Tibial nerve (tissue), 4 donors: ENCODE measurements around the gene CDAN1. TPM values are rescaled to one million over a fixed set of nuclear protein-coding genes. Genes with fewer than 3 reads are reported as not detected.

ENCODE experiments used
- DNase-seq, 2 donors: peaks; one replicate each; pipeline ENCODE4 v3.0.0-alpha.2; 2019; ENCODE audit warnings: low spot score in 2 of 2
- H3K27ac ChIP-seq, 4 donors: fragments of 200-600 bp; sonication (generic) in 3 of 4; one replicate each; pipeline ENCODE4 v1.5.1; 2017 to 2019; ENCODE audit warnings: mild to moderate bottlenecking in 1 of 4
- H3K27me3 ChIP-seq, 2 donors: fragments of 200-600 bp; sonication (generic) in 1 of 2; one replicate each; pipeline versions ENCODE4 v1.5.1 to v1.6.0; 2017 to 2019
- H3K36me3 ChIP-seq, 3 donors: fragments of 200-600 bp; sonication (generic); one replicate each; pipeline ENCODE4 v1.5.1; 2018 to 2019
- H3K4me1 ChIP-seq, 4 donors: fragments of 200-600 bp; sonication (generic) in 3 of 4; one replicate each; pipeline ENCODE4 v1.5.1; 2017 to 2019
- H3K4me3 ChIP-seq, 4 donors: fragments of 200-600 bp; sonication (generic) in 3 of 4; one replicate each; pipeline ENCODE4 v1.5.1; 2017 to 2019; ENCODE audit warnings: mild to moderate bottlenecking in 1 of 4, moderate library complexity in 1 of 4
- H3K9me3 ChIP-seq, 4 donors: fragments of 200-600 bp; sonication (generic) in 3 of 4; one replicate each; pipeline ENCODE4 v1.5.1; 2017 to 2019
- CTCF ChIP-seq, 5 experiments: fragments of 200-600 bp in 3 of 5; fragments of 450-650 bp in 2 of 5; sonication (generic) in 3 of 5; IDR thresholded peaks; one replicate each; pipeline ENCODE4 v1.5.1; 2016 to 2019; ENCODE audit warnings: antibody characterized with exemption in 5 of 5, mild to moderate bottlenecking in 3 of 5, moderate library complexity in 2 of 5
- EP300 ChIP-seq, 2 donors: sonication (generic); formaldehyde crosslinking; IDR thresholded peaks; one replicate each; pipeline ENCODE4 v1.6.1; 2017; ENCODE audit warnings: antibody characterized with exemption in 2 of 2, mild to moderate bottlenecking in 1 of 2
- POLR2A ChIP-seq, 2 donors: fragments of 450-650 bp; IDR thresholded peaks; one replicate each; pipeline ENCODE4 v1.6.1; 2017; ENCODE audit warnings: antibody characterized with exemption in 2 of 2, mild to moderate bottlenecking in 2 of 2, moderate library complexity in 2 of 2
- WGBS, 2 donors: methylation state at CpG; one replicate each; pipeline ENCODE4 v1.1.5; 2018; 5-methylcytosine and 5-hydroxymethylcytosine counted together
- total RNA-seq, 4 donors: library from RNA; depleted of rRNA; stranded (reverse); fragments of >200 nt; gene quantifications; one replicate each; pipeline ENCODE4 v1.1.0, GENCODE V29; 2016

The CDAN1 gene
- total RNA-seq, 4 donors from 2014 or later = 14.0 to 25.5 (median 22.0) TPM

- Histone ChIP-seq H3K27ac (no peak overlapping the region), H3K27me3 (no peaks in the 10 kb centered on the region), H3K36me3 (peaks cover 0 to 31% (median 0%) of the 10 kb centered on the region in 3 donors), H3K4me3 (no peak overlapping the region), H3K9me3 (peaks cover 0 to 30% (median 7%) of the 10 kb centered on the region in 4 donors), H3K4me1 (no peaks in the 10 kb centered on the region)
- WGBS, 2 donors = 100% methylated on average over 2 of the region's 2 CpGs; no CpG with 5 or more reads in 1 of the 2 donors
- no peak for TF ChIP-seq CTCF (IDR thresholded peaks at IDR 0.05)
- no peak for TF ChIP-seq EP300 (IDR thresholded peaks at IDR 0.05)
- no peak for TF ChIP-seq POLR2A (IDR thresholded peaks at IDR 0.05)
- no peak for DNase-seq
Observed at GRCh38 chr15:42759093-42759492, 22.2 kb upstream of the CDAN1 start.

GRCh38 chr15:42750306-42750705, 13.4 kb upstream of the CDAN1 start:
- peaks cover 0 to 65% (median 0%) of the 10 kb centered on the region in 3 donors for H3K36me3 ChIP-seq
- TF ChIP-seq POLR2A (IDR thresholded peaks at IDR 0.05) = no peak
- TF ChIP-seq CTCF (IDR thresholded peaks at IDR 0.05) = no peak
- no peak for TF ChIP-seq EP300 (IDR thresholded peaks at IDR 0.05)
- no peaks in the 10 kb centered on the region for H3K4me1 ChIP-seq
- DNase-seq = no peak
- H3K4me3 ChIP-seq = no peak overlapping the region
- WGBS, 2 donors = 92 to 94% methylated on average over 2 of the region's 2 CpGs
- H3K27me3 ChIP-seq = no peaks in the 10 kb centered on the region
- peaks cover 0 to 9% (median 0%) of the 10 kb centered on the region in 4 donors for H3K9me3 ChIP-seq
- no peak overlapping the region for H3K27ac ChIP-seq

GRCh38 chr15:42749266-42749665, 12.3 kb upstream of the CDAN1 start:
- no peak for DNase-seq
- Histone ChIP-seq H3K27ac (no peak overlapping the region), H3K27me3 (no peaks in the 10 kb centered on the region), H3K9me3 (peaks cover 0 to 9% (median 0%) of the 10 kb centered on the region in 4 donors), H3K4me1 (no peaks in the 10 kb centered on the region), H3K4me3 (no peak overlapping the region), H3K36me3 (peaks cover 0 to 73% (median 0%) of the 10 kb centered on the region in 3 donors)
- TF ChIP-seq EP300 (IDR thresholded peaks at IDR 0.05) (no peak), POLR2A (IDR thresholded peaks at IDR 0.05) (no peak), CTCF (IDR thresholded peaks at IDR 0.05) (no peak)
- 68 to 80% methylated on average over 1 of the region's 1 CpG for WGBS, 2 donors

- no peaks in the 10 kb centered on the region for H3K4me1 ChIP-seq
- H3K36me3 ChIP-seq = peaks cover 0 to 33% (median 0%) of the 10 kb centered on the region in 3 donors
- H3K27ac ChIP-seq = no peak overlapping the region
- no peak for DNase-seq
- WGBS, 2 donors = 91 to 93% methylated on average over 1 of the region's 1 CpG
- H3K27me3 ChIP-seq = no peaks in the 10 kb centered on the region
- TF ChIP-seq EP300 (IDR thresholded peaks at IDR 0.05) (no peak), POLR2A (IDR thresholded peaks at IDR 0.05) (no peak), CTCF (IDR thresholded peaks at IDR 0.05) (no peak)
- no peak overlapping the region for H3K4me3 ChIP-seq
- no peaks in the 10 kb centered on the region for H3K9me3 ChIP-seq
Observed at GRCh38 chr15:42744195-42744594, 7.3 kb upstream of the CDAN1 start.

GRCh38 chr15:42742149-42742548, 5.2 kb upstream of the CDAN1 start:
- 79 to 81% methylated on average over 4 of the region's 4 CpGs for WGBS, 2 donors
- no peak for DNase-seq
- Histone ChIP-seq H3K4me3 (no peak overlapping the region), H3K27ac (no peak overlapping the region), H3K4me1 (peaks cover 0 to 8% (median 0%) of the 10 kb centered on the region in 4 donors), H3K27me3 (no peaks in the 10 kb centered on the region), H3K36me3 (peaks cover 0 to 25% (median 0%) of the 10 kb centered on the region in 3 donors), H3K9me3 (no peaks in the 10 kb centered on the region)
- TF ChIP-seq EP300 (IDR thresholded peaks at IDR 0.05) (no peak), CTCF (IDR thresholded peaks at IDR 0.05) (no peak), POLR2A (IDR thresholded peaks at IDR 0.05) (no peak)
